Ovary (tissue), 3 donors: ENCODE results near the gene TIMM21.

ENCODE experiments used
- CTCF ChIP-seq, 3 donors: fragments of 450-650 bp in 2 of 3; fragments of 200-600 bp in 1 of 3; IDR thresholded peaks; one replicate each; pipeline versions ENCODE4 v1.5.1 to v1.8.0; 2016 to 2022; ENCODE audit warnings: antibody characterized with exemption in 3 of 3, mild to moderate bottlenecking in 1 of 3
- EP300 ChIP-seq: sonication (generic); formaldehyde crosslinking; IDR thresholded peaks from one replicate; pipeline ENCODE4 v1.6.1; 2017; ENCODE audit warnings: antibody characterized with exemption
- POLR2A ChIP-seq: fragments of 450-650 bp; IDR thresholded peaks from one replicate; pipeline ENCODE4 v1.6.1; 2017; ENCODE audit warnings: antibody characterized with exemption, mild to moderate bottlenecking, moderate library complexity
- donor health status: DM: no; HTN: no; CAD: no.

DNA sequence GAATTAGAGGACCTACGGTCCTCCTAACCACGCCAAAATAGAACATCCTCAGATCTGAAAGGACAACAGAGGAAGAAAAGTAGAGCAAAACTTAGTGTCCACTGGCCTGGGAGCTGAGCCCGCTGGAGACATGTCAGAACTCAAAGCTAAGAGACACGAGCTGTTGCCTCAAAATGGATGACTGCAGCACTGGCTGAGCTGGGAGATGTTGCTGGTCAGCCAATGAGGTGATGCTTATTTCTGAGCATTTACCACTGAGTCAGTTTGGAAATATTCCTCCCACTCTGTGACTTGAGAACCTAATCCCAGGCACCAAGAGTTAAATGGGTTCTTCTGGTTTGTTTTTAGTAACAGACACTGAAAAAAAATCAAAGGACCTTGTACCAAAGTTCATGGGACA lies 33.3 kb upstream of the TIMM21 start:
- no peak for TF ChIP-seq CTCF (IDR thresholded peaks at IDR 0.05)
- no peak for TF ChIP-seq EP300
- no peak for TF ChIP-seq POLR2A
